Adrenal gland (tissue), 12 donors: ENCODE results near the gene OAF. TPM values are rescaled to one million over a fixed set of nuclear protein-coding genes. Genes with fewer than 3 reads are reported as not detected.

Experiments
- DNase-seq, 7 donors: peaks; one replicate each; pipeline ENCODE4 v3.0.0-alpha.2; 2019 to 2020
- H3K27ac ChIP-seq, 5 donors: fragments of 200-600 bp; sonication (generic) in 4 of 5; 1 replicate in 3 of 5; 2 replicates in 2 of 5; pipeline versions ENCODE4 v1.5.1 to v1.8.0; 2016 to 2020; ENCODE audit warnings: mild to moderate bottlenecking in 1 of 5
- H3K27me3 ChIP-seq: fragments of 200-600 bp; 2 replicates; pipeline ENCODE4 v1.8.0; 2021
- H3K36me3 ChIP-seq, 2 donors: fragments of 200-600 bp; replicated peaks in 1 of 2; 1 replicate in 1 of 2; 2 replicates in 1 of 2; pipeline versions ENCODE4 v1.5.1 to v1.8.0; 2018 to 2022
- H3K4me1 ChIP-seq, 2 donors: fragments of 200-600 bp; replicated peaks in 1 of 2; 1 replicate in 1 of 2; 2 replicates in 1 of 2; pipeline versions ENCODE4 v1.5.1 to v1.8.0; 2018 to 2021
- H3K4me3 ChIP-seq, 4 donors: fragments of 200-600 bp; sonication (generic) in 3 of 4; one replicate each; pipeline ENCODE4 v1.5.1; 2016 to 2018
- H3K9me3 ChIP-seq, 3 donors: fragments of 200-600 bp; sonication (generic) in 1 of 3; replicated peaks in 1 of 3; 1 replicate in 2 of 3; 2 replicates in 1 of 3; pipeline versions ENCODE4 v1.5.1 to v1.8.0; 2016 to 2021
- POLR2A ChIP-seq, 2 donors: fragments of 450-650 bp; IDR thresholded peaks; one replicate each; pipeline ENCODE4 v1.6.1; 2017; ENCODE audit warnings: antibody characterized with exemption in 2 of 2, mild to moderate bottlenecking in 2 of 2, moderate library complexity in 1 of 2
- WGBS, 4 donors: extraction: QIAGEN DNeasy Blood & Tissue Kit in 2 of 4; methylation state at CpG; one replicate each; pipeline versions ENCODE4 v1.1.5 to v1.1.7; 2013 to 2017; 5-methylcytosine and 5-hydroxymethylcytosine counted together
- intact Hi-C, 2 donors: fragments of 100-400 bp; cut with DNase I; formaldehyde crosslinking; loops; one replicate each; pipeline versions ENCODE4 v1.14.1 to v1.15.0; 2022 to 2023
- polyA plus RNA-seq, 3 donors: library from polyadenylated mRNA; stranded (reverse); fragments of 200-250 nt in 2 of 3; fragments of 350-450 nt in 1 of 3; fragmentation: Illumina TruSeq in 1 of 3; extraction: RNeasy Lipid Tissue Mini Kit (QIAGEN cat#74804) in 1 of 3; gene quantifications; one replicate each; pipeline ENCODE4 v1.2.3, GENCODE V29; 2013 to 2014
- total RNA-seq, 9 donors: library from RNA; depleted of rRNA in 4 of 9; stranded (reverse); fragments of >200 nt in 4 of 9; fragments of 120-200 nt in 1 of 9; fragmentation: NEBNext Ultra II Directional in 1 of 9; extraction: Animal tissue kit (Norgen Biotek cat#: 25700) in 1 of 9; gene quantifications; one replicate each; pipeline versions ENCODE4 v1.1.0 to v1.2.4, GENCODE V29; 2013 to 2023
- TF ChIP-seq, protein P1 (sequence below), 6 experiments: fragments of 450-650 bp in 4 of 6; fragments of 200-600 bp in 2 of 6; sonication (generic) in 1 of 6; IDR thresholded peaks; 1 replicate in 5 of 6; 2 replicates in 1 of 6; pipeline versions ENCODE4 v1.5.1 to v1.8.0; 2016 to 2021; ENCODE audit warnings: antibody characterized with exemption in 6 of 6, mild to moderate bottlenecking in 2 of 6, moderate library complexity in 1 of 6
- donor health status: healthy with polysubstance abuse.
- donor health status: Bipolar disorder and iron deficiency.
- donor health status: DM: yes; HTN: yes; CAD: no.
- donor health status: DM: no; HTN: no; CAD: no.
- donor health status: DM: no; HTN: no; CAD: no.
- donor health status: DM: yes; HTN: yes; CAD: no.

OAF gene
- total and polyA plus RNA-seq, 12 donors: 67.7 to 253 (median 169) TPM

DNA sequence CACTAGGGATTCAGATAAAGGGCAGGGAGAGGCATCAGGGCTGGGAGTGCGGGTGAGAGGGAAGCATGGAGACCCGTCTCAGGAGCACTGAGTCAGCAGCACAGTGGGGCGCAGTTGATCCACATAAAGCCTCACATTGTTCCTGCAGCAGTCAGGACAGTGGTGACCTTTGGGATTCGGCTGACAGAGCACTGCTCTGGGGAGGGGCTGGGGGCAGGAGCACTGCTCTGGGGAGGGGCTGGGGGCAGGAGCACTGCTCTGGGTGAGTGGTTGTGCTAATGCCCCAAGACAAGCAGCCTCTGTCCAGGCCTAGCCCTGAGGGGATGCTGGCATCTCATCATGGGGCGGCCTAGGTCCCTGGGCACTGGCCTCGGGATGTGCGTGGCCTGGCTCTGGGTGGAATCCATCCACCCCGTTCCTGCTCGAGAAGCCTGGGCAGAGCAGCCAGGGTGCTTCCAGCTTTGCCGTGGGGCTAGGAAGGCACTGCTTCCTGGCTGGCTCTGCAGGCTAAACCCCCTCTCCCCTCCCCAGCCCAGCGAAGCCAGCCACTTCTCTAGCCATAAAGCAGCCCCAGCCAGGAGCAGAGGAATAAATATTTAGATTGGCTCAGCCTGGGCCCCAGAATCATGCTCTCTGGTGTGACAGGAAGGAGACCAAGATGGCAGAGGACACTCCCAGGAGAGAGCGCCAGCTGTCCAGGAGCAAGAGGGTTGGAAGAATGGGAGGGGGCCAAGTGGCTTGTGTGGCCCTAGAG is 7.3 kb downstream of the OAF start:
- Histone ChIP-seq H3K4me3 (no peak overlapping the region), H3K27ac (peak overlapping the region in 3 of 5 donors; percentile 84 to 90 (median 86)), H3K4me1 (peaks cover 61 to 83% of the 10 kb centered on the region in 2 donors), H3K36me3 (no peaks in the 10 kb centered on the region), H3K9me3 (no peaks in the 10 kb centered on the region), H3K27me3 (no peaks in the 10 kb centered on the region)
- TF ChIP-seq POLR2A (IDR thresholded peaks at IDR 0.05): no peak
- TF ChIP-seq, protein P1, sequence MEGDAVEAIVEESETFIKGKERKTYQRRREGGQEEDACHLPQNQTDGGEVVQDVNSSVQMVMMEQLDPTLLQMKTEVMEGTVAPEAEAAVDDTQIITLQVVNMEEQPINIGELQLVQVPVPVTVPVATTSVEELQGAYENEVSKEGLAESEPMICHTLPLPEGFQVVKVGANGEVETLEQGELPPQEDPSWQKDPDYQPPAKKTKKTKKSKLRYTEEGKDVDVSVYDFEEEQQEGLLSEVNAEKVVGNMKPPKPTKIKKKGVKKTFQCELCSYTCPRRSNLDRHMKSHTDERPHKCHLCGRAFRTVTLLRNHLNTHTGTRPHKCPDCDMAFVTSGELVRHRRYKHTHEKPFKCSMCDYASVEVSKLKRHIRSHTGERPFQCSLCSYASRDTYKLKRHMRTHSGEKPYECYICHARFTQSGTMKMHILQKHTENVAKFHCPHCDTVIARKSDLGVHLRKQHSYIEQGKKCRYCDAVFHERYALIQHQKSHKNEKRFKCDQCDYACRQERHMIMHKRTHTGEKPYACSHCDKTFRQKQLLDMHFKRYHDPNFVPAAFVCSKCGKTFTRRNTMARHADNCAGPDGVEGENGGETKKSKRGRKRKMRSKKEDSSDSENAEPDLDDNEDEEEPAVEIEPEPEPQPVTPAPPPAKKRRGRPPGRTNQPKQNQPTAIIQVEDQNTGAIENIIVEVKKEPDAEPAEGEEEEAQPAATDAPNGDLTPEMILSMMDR (IDR thresholded peaks at IDR 0.05): no peak
- DNase-seq: no peak
- intact Hi-C loops: no loop called here
- WGBS, 4 donors: 55 to 64% (median 57%) methylated on average over 4 to 12 of the region's 12 CpGs

GRCh38 chr11:120218695-120219033 is 7.8 kb downstream of the OAF start:
- no peaks in the 10 kb centered on the region for H3K27me3 ChIP-seq
- H3K4me1 ChIP-seq: peaks cover 55 to 82% of the 10 kb centered on the region in 2 donors
- no peaks in the 10 kb centered on the region for H3K36me3 ChIP-seq
- DNase-seq: no peak
- no peak for TF ChIP-seq POLR2A (IDR thresholded peaks at IDR 0.05)
- TF ChIP-seq, protein P1 (IDR thresholded peaks at IDR 0.05): no peak
- intact Hi-C loops: no loop called here
- peak overlapping the region in 3 of 5 donors; percentile 84 to 90 (median 86) for H3K27ac ChIP-seq
- 63 to 79% (median 68%) methylated on average over 9 to 10 of the region's 10 CpGs for WGBS, 4 donors
- no peak overlapping the region for H3K4me3 ChIP-seq
- no peaks in the 10 kb centered on the region for H3K9me3 ChIP-seq

- H3K27ac ChIP-seq: peak overlapping the region in 4 of 5 donors; percentile 30 to 90 (median 85)
- no peaks in the 10 kb centered on the region for H3K27me3 ChIP-seq
- peak in 6 of 7 donors; percentile 66 to 85 (median 80) for DNase-seq
- H3K36me3 ChIP-seq: no peaks in the 10 kb centered on the region
- peaks cover 49 to 79% of the 10 kb centered on the region in 2 donors for H3K4me1 ChIP-seq
- no peaks in the 10 kb centered on the region for H3K9me3 ChIP-seq
- 48 to 71% (median 63%) methylated on average over 10 to 13 of the region's 13 CpGs for WGBS, 4 donors
- TF ChIP-seq POLR2A (IDR thresholded peaks at IDR 0.05): peak in 1 of 2 donors; percentile 23
- TF ChIP-seq, protein P1 (IDR thresholded peaks at IDR 0.05): no peak
- no peak overlapping the region for H3K4me3 ChIP-seq
- intact Hi-C loops: no loop called here
Measured at GRCh38 chr11:120219232-120219937, 8.6 kb downstream of the OAF start.

DNA sequence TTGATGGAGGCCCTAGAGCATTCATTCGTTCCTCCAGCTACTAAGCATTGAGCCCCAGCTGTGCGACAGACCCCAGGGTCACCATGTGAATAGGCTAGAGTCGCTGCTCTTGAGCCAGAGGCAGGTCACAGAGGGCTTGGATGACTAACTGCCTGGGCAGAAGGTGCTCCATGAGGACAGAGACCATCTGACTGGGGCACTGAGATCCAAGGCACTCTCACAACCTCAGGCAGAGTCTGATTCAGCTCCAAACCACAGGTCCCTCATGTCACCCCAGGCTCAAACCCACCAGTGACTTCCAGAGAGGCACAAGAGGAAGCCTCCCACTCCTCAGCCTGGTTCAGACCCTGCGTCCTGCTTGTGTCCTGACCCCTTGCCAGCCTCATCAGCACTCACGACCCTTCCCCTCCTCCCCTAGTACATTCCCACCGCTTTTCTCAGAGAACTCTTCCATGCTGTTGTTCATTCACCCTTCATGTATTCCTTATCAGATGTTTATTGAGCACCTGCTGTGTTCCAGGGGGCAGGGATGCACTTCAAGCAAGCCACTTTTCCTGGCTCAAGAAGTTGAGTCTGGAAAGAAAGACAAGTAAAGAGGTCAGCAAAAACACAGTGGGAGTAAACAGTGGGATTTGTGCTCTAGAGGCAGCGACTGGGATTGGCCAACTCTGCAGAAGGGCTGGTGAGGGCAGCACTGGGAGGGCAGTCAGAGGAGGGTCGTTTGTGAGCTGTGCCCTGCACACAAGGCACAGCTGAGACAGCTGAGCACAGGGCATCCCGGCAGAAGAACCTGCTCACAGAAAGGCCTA is 9.3 kb downstream of the OAF start:
- TF ChIP-seq, protein P1 (IDR thresholded peaks at IDR 0.05): peak in 1 of 6 experiments; percentile 8
- TF ChIP-seq POLR2A (IDR thresholded peaks at IDR 0.05): no peak
- H3K27ac ChIP-seq: peak overlapping the region in 3 of 5 donors; percentile 84 to 90 (median 86)
- no peaks in the 10 kb centered on the region for H3K9me3 ChIP-seq
- DNase-seq: peak in 4 of 7 donors; percentile 64 to 75 (median 72)
- 55 to 72% (median 59%) methylated on average over 6 to 9 of the region's 9 CpGs for WGBS, 4 donors
- intact Hi-C loops: no loop called here
- H3K4me3 ChIP-seq: no peak overlapping the region
- no peaks in the 10 kb centered on the region for H3K27me3 ChIP-seq
- H3K4me1 ChIP-seq: peaks cover 46 to 79% of the 10 kb centered on the region in 2 donors
- H3K36me3 ChIP-seq: no peaks in the 10 kb centered on the region
